ENCODE data around the gene GNG14.
"Not testable (repeated sequence)": the region's sequence is repeated elsewhere in the genome, so short reads cannot be mapped to it uniquely, and the experiment has no call there.

The GNG14 gene

DNA sequence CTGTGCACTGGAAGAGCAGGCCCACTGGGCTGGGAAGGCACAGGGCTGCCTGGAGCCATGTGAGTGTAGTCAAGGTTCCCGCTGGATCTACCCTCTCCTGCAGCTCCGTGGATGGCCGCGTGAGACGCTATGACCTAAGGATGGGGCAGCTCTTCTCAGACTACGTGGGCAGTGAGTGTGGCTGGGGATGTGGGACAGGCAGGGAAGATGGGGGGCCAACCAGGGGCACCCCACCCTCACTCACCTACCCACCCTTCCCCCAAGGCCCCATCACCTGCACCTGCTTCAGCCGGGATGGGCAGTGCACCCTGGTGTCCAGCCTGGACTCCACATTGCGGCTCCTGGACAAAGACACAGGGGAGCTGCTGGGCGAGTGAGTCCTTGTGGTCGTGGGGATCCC, 15.1 kb upstream of the GNG14 start:
- no peak for DNase-seq (ENCODE audit: low read depth)
- TF ChIP-seq, protein P1, sequence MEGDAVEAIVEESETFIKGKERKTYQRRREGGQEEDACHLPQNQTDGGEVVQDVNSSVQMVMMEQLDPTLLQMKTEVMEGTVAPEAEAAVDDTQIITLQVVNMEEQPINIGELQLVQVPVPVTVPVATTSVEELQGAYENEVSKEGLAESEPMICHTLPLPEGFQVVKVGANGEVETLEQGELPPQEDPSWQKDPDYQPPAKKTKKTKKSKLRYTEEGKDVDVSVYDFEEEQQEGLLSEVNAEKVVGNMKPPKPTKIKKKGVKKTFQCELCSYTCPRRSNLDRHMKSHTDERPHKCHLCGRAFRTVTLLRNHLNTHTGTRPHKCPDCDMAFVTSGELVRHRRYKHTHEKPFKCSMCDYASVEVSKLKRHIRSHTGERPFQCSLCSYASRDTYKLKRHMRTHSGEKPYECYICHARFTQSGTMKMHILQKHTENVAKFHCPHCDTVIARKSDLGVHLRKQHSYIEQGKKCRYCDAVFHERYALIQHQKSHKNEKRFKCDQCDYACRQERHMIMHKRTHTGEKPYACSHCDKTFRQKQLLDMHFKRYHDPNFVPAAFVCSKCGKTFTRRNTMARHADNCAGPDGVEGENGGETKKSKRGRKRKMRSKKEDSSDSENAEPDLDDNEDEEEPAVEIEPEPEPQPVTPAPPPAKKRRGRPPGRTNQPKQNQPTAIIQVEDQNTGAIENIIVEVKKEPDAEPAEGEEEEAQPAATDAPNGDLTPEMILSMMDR (conservative IDR thresholded peaks at IDR 0.05; ENCODE audit: control insufficient read depth, insufficient read depth, low read depth, low read length), result no peak
- no peak overlapping the region for H3K4me3 ChIP-seq (ENCODE audit: control insufficient read depth, low read depth, low read length)

DNA sequence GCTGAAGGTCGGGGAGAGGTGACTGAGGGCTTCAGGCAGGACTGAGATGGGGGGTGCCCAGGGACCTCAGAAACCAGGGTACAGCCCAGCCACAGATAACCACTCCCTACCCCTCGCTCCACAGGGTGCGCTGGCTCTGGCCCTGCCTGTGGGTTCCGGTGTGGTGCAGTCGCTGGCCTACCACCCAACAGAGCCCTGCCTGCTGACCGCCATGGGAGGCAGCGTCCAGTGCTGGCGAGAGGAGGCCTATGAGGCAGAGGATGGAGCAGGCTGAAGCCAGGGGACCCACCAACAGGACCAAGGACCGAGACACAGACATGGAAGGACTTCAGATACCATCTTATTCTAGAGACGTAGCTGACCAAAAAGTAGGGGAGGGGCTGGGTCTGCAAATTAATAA, 12.4 kb upstream of the GNG14 start:
- no peak overlapping the region for H3K4me3 ChIP-seq (ENCODE audit: control insufficient read depth, low read depth, low read length)
- TF ChIP-seq, protein P1 (conservative IDR thresholded peaks at IDR 0.05; ENCODE audit: control insufficient read depth, insufficient read depth, low read depth, low read length), result no peak
- no peak for DNase-seq (ENCODE audit: low read depth)

DNA sequence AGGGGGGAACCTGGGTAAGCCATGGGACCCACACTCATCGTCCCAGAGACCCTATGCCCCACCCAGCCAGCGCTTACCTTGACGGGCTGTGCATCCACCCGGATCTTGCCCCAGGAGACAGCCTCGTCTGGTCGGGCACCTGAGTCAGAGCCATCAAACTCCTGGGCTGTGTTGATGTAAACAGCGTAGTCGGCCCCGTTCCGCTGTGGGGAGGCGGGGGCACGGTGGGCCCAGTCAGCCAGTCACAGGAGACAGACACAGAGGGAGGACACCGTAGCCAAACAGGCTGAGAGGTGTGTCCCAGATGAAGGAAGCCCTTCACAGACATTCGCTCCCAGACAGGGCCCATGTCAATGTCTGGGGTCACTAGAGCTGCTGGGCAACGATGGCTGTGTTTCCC, 11.9 kb upstream of the GNG14 start:
- H3K4me3 ChIP-seq (ENCODE audit: control insufficient read depth, low read depth, low read length), result no peak overlapping the region
- DNase-seq (ENCODE audit: low read depth), result no peak
- TF ChIP-seq, protein P1 (conservative IDR thresholded peaks at IDR 0.05; ENCODE audit: control insufficient read depth, insufficient read depth, low read depth, low read length), result no peak

DNA sequence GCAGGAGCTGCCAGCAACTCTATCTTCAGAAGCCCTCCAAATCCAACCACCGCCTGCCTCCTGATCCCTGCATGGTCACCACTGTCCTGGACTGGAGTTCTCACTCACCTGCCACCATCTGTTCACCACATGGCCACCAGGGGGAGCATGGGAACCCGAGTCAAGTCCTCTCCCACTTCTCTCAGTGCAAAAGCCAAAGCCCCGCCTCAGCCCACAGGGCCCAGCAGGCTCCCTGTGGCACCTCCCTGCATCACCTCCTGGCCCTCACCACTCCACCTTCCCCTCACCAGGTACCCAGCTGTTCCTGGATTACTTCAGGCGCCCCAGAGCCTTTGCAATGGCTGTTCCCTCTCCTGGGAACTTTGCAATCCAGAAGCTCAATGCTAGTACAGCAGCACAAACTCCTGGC, 11.4 kb upstream of the GNG14 start:
- H3K4me3 ChIP-seq (ENCODE audit: control insufficient read depth, low read depth, low read length), result no peak overlapping the region
- TF ChIP-seq, protein P1 (conservative IDR thresholded peaks at IDR 0.05; ENCODE audit: control insufficient read depth, insufficient read depth, low read depth, low read length), result peak; percentile 84
- DNase-seq (ENCODE audit: low read depth), result peak; percentile 75

DNA sequence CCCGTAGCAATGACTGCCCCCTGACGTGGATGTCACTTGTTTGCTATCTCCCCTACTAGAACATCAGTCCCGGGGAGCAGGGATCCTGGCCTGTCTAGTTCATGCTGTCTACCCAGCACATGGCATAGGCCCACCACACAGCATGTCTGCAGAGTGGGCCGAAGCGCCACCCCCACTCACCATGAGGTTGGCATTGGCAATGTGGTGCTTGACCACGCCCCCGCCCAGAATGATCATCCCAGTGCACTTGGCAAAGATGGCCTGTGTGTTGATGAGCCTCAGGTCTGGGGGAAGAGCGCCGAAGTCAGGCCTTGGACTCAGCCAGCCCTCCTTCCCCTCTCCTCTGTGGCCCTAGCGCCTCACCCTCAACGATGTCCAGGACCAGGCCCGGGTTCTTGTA, 10.9 kb upstream of the GNG14 start:
- DNase-seq (ENCODE audit: low read depth), result no peak
- no peak overlapping the region for H3K4me3 ChIP-seq (ENCODE audit: control insufficient read depth, low read depth, low read length)
- TF ChIP-seq, protein P1 (conservative IDR thresholded peaks at IDR 0.05; ENCODE audit: control insufficient read depth, insufficient read depth, low read depth, low read length), result no peak

DNA sequence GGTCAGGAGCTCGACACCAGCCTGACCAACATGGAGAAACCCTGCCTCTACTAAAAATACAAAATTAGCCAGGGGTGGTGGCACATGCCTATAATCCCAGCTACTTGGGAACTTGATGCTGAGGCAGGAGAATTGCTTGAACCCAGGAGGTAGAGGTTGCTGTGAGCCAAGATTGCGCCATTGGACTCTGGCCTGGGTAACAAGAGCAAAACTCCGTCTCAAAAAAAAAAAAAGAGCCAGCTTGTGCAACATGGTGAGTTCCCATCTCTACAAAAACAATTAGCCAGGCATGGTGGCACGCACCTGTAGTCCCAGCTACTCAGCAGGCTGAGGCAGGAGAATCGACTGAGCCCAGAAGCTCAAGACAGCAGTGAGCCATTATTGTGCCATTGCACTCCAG, 9.8 kb upstream of the GNG14 start:
- DNase-seq (ENCODE audit: low read depth); H3K4me3 ChIP-seq (ENCODE audit: control insufficient read depth, low read depth, low read length): not testable (repeated sequence)

DNA sequence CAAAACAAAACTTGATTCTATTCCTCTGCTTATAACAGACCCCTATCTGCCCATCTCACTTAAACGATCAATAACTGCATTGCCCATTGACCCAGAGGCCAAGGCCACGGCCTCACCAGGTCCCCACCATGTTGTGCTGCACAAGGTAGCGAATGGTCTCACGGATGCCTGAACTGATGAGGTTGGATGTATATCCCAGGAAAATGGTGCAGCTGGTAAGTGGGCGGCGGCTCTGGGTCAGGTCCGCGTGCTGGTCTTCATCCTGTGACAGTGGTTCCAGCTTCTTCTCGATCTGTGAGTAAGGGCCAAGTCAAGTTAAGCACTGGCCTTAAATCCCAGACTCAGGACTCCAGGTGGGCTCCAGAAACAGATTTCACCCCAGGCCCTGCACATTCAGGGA, 7.8 kb upstream of the GNG14 start:
- no peak overlapping the region for H3K4me3 ChIP-seq (ENCODE audit: control insufficient read depth, low read depth, low read length)
- TF ChIP-seq, protein P1 (conservative IDR thresholded peaks at IDR 0.05; ENCODE audit: control insufficient read depth, insufficient read depth, low read depth, low read length), result no peak
- DNase-seq (ENCODE audit: low read depth), result no peak
